Caco-2 (cell line): ENCODE results near the gene BARX2. TPM values are rescaled to one million over a fixed set of nuclear protein-coding genes. Genes with fewer than 3 reads are reported as not detected.
A peak's percentile ranks its signal among the peaks of the same experiment; 100 is the strongest.

Experiments
- BruUV-seq: library from RNA; stranded (reverse); fragments of 400-500 nt; replicated peaks from 2 replicates; lab custom pipeline; 2021; lab: Mats Ljungman, UMichigan
- CTCF ChIA-PET: fragments of 300-600 bp; sonication (Branson Sonifier 250); formaldehyde crosslinking; loops from one replicate; lab custom pipeline; 2022; ENCODE audit warnings: antibody characterized with exemption; lab: Charles Lee
- POLR2A ChIA-PET: fragments of 300-600 bp; sonication (Branson Sonifier 250); formaldehyde crosslinking; loops from one replicate; lab custom pipeline; 2022; ENCODE audit warnings: antibody characterized with exemption; lab: Charles Lee
- DNase-seq, 2 experiments: peaks; one replicate each; pipeline versions ENCODE4 v3.0.0 to v3.0.0-alpha.2; 2020 to 2022
- H3K27me3 ChIP-seq: replicated peaks from 2 replicates; pipeline ENCODE4 v1.6.0; 2011; ENCODE audit warnings: low read length; ENCODE audit not compliant: control insufficient read depth, insufficient read depth
- H3K36me3 ChIP-seq: 2 replicates; pipeline ENCODE4 v1.5.1; 2011; ENCODE audit warnings: low read length; ENCODE audit not compliant: control insufficient read depth, insufficient read depth
- H3K4me1 ChIP-seq: fragments of 250-450 bp; sonication (Bioruptor Pico); 2 replicates; pipeline ENCODE4 v1.5.1; 2020; ENCODE audit warnings: mild to moderate bottlenecking
- H3K4me3 ChIP-seq: 2 replicates; pipeline ENCODE4 v1.5.1; 2011; ENCODE audit warnings: low read depth, mild to moderate bottlenecking, control low read depth, low read length
- H3K9me3 ChIP-seq: fragments of 250-450 bp; sonication (Bioruptor Pico); 2 replicates; pipeline ENCODE4 v1.5.1; 2020; ENCODE audit warnings: mild to moderate bottlenecking, moderate library complexity
- H3K27ac Mint-ChIP-seq: one replicate; pipeline ENCODE4 v1.8.0; 2022; ENCODE audit warnings: mixed read lengths; ENCODE audit not compliant: unreplicated experiment
- H3K27me3 Mint-ChIP-seq: one replicate; pipeline ENCODE4 v1.8.0; 2022; ENCODE audit warnings: mixed read lengths; ENCODE audit not compliant: insufficient read depth, unreplicated experiment
- H3K36me3 Mint-ChIP-seq: one replicate; pipeline ENCODE4 v1.8.0; 2022; ENCODE audit warnings: mild to moderate bottlenecking, mixed read lengths; ENCODE audit not compliant: insufficient read depth, unreplicated experiment
- H3K4me1 Mint-ChIP-seq: one replicate; pipeline ENCODE4 v1.8.0; 2022; ENCODE audit warnings: low read depth, mixed read lengths; ENCODE audit not compliant: unreplicated experiment
- H3K4me3 Mint-ChIP-seq: one replicate; pipeline ENCODE4 v1.8.0; 2022; ENCODE audit warnings: mild to moderate bottlenecking, moderate library complexity, mixed read lengths; ENCODE audit not compliant: unreplicated experiment
- H3K9me3 Mint-ChIP-seq: one replicate; pipeline ENCODE4 v1.8.0; 2022; ENCODE audit warnings: mixed read lengths; ENCODE audit not compliant: unreplicated experiment
- intact Hi-C: fragments of 100-400 bp; cut with micrococcal nuclease; formaldehyde crosslinking; loops from one replicate; pipeline ENCODE4 v1.10.0; 2022; ENCODE audit not compliant: unreplicated experiment
- total RNA-seq: library from RNA; stranded (reverse); gene quantifications from 2 replicates; pipeline ENCODE4 v1.2.3, GENCODE V29; 2022
- TF ChIP-seq, protein P1 (sequence below), 2 experiments: fragments of 200-600 bp in 1 of 2; IDR thresholded peaks; 1 replicate in 1 of 2; 2 replicates in 1 of 2; pipeline versions ENCODE4 v1.5.1 to v1.8.0; 2011 to 2022; ENCODE audit warnings: antibody characterized with exemption in 1 of 2, control low read depth in 1 of 2, inconsistent platforms in 1 of 2, low read depth in 1 of 2, low read length in 1 of 2, mild to moderate bottlenecking in 1 of 2, moderate library complexity in 1 of 2; ENCODE audit not compliant: insufficient read depth in 1 of 2, severe bottlenecking in 1 of 2, unreplicated experiment in 1 of 2

BARX2 gene
- total RNA-seq, 1 experiment from 2014 or later: 0.82 TPM

GRCh38 chr11:129374081-129374992 lies 1.3 kb upstream of the BARX2 start:
- Mint-ChIP-seq H3K9me3 (no peaks in the 10 kb centered on the region), H3K4me3 (peak overlapping the region; percentile 77), H3K27ac (no peak overlapping the region), H3K27me3 (peaks cover 39% of the 10 kb centered on the region), H3K4me1 (peaks cover 6% of the 10 kb centered on the region), H3K36me3 (peaks cover 7% of the 10 kb centered on the region)
- H3K36me3 ChIP-seq: no peaks in the 10 kb centered on the region
- no TSS peak for BruUV-seq
- TF ChIP-seq, protein P1, sequence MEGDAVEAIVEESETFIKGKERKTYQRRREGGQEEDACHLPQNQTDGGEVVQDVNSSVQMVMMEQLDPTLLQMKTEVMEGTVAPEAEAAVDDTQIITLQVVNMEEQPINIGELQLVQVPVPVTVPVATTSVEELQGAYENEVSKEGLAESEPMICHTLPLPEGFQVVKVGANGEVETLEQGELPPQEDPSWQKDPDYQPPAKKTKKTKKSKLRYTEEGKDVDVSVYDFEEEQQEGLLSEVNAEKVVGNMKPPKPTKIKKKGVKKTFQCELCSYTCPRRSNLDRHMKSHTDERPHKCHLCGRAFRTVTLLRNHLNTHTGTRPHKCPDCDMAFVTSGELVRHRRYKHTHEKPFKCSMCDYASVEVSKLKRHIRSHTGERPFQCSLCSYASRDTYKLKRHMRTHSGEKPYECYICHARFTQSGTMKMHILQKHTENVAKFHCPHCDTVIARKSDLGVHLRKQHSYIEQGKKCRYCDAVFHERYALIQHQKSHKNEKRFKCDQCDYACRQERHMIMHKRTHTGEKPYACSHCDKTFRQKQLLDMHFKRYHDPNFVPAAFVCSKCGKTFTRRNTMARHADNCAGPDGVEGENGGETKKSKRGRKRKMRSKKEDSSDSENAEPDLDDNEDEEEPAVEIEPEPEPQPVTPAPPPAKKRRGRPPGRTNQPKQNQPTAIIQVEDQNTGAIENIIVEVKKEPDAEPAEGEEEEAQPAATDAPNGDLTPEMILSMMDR (IDR thresholded peaks at IDR 0.05; ENCODE audit: insufficient read depth in 1 of 2, low read depth in 1 of 2, low read length in 1 of 2, severe bottlenecking in 1 of 2, unreplicated experiment in 1 of 2): no peak
- H3K4me3 ChIP-seq: peak overlapping the region; percentile 50
- CTCF ChIA-PET: interaction anchor here (1.4 to 3.1 kb wide), 11 partner anchors 8 to 376 kb away, joined by 3 to 32 read pairs (median 8); no protein-coding TSS in a partner anchor
- 0 out of 2 replicates have a peak, but pooled peaks cover 6% of the 10 kb centered on the region for H3K4me1 ChIP-seq
- DNase-seq: peak in 1 of 2 experiments; percentile 56
- H3K9me3 ChIP-seq: no peaks in the 10 kb centered on the region
- intact Hi-C loops: loop anchor here (2.0 kb wide), 1 partner anchor 198 kb away; no protein-coding TSS in a partner anchor
- H3K27me3 ChIP-seq: peaks cover 6% of the 10 kb centered on the region
- POLR2A ChIA-PET: no interaction called here

DNA sequence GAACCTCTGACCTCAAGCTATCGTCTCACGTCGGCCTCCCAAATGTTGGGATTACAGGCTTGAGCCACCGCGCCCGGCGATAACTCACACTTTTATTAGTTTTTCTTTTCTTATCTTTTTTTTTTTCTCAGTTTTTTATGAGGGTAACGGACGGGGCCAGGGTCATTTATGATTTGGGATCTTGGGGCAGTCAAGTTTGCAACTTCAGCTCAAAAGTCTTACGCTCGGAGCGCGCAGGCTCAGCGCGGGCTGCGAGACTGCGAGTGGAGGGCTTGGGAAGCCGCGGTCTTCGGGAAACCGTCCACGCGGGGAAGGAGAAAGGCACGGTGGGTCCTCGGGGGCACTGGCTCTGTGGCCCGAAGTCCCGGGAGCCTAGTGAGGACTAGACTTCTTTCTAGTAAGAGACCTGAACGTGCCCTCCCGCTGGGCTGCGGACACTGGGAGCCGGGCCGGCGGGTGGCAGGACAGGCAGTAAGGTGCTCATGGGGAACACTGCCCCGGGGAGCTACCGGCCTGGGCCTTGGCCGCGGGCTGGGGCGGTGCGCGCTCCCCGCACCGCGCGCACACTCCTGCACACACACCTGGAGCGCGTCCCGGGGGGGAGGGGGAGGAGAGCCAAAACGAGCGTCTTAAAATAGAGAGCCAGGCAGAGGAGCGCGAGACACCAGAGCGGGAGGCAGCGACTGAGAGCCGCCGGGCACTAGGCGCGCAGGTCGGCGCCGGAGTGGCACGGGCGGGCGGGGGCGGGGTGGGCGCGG lies 476 bp upstream of the BARX2 start:
- no TSS peak for BruUV-seq
- Histone ChIP-seq H3K9me3 (no peaks in the 10 kb centered on the region), H3K36me3 (no peaks in the 10 kb centered on the region), H3K27me3 (peaks cover 6% of the 10 kb centered on the region), H3K4me3 (peak overlapping the region; percentile 50), H3K4me1 (0 out of 2 replicates have a peak, but pooled peaks cover 6% of the 10 kb centered on the region)
- H3K27me3 Mint-ChIP-seq: peaks cover 32% of the 10 kb centered on the region
- H3K4me3 Mint-ChIP-seq: peak overlapping the region; percentile 77
- H3K9me3 Mint-ChIP-seq: no peaks in the 10 kb centered on the region
- POLR2A ChIA-PET: no interaction called here
- H3K27ac Mint-ChIP-seq: no peak overlapping the region
- peaks cover 6% of the 10 kb centered on the region for H3K4me1 Mint-ChIP-seq
- TF ChIP-seq, protein P1 (IDR thresholded peaks at IDR 0.05; ENCODE audit: insufficient read depth in 1 of 2, low read depth in 1 of 2, low read length in 1 of 2, severe bottlenecking in 1 of 2, unreplicated experiment in 1 of 2): no peak
- peaks cover 7% of the 10 kb centered on the region for H3K36me3 Mint-ChIP-seq
- CTCF ChIA-PET: interaction anchor here (0.6 to 3.1 kb wide), 30 partner anchors 9 to 424 kb away, joined by 3 to 32 read pairs (median 5); no protein-coding TSS in a partner anchor
- intact Hi-C loops: loop anchor here (1.0 to 5.0 kb wide), 4 partner anchors 11 to 322 kb away; no protein-coding TSS in a partner anchor
- DNase-seq: peak; percentile 83 to 84
